ENCODE measurements around the gene OPN4.

The OPN4 gene

DNA sequence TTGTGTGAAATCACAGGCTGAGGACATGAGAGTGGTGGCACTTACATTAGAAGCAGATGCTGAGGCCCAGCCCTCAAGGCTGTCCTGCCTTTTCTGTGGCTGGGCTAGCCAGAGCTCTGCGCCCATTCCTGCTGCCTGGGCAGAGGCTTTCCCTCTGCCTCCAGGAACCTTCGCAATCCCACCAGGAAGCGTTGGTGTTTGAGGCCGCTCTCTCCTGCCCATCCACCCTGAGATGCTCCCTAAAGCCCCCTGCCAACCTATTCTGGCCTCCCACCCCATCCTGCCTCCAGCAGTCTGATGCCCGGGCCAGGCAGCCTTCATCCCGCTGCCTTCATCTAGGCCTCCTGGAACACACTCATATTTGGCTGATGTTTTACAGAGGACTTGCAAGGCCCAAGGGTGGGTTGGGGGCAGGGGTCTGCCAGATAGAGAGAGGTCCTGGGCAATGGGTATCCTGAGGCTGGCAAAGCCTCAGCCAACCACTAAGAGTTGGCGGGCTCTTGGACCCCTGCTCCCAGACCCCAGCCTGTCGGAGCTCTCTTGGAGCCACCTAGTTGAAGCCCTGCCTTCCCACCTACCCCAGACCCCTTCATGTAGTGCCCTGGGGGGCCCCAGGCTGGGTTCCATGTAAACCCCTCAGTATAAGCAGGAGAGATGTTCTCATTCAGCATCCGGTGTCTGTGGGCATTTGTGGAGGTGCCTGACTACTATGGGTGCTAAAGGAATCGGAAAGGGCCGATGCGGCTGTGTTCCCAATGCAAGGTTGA, 46.7 kb downstream of the OPN4 start:
- no peak for DNase-seq

DNA sequence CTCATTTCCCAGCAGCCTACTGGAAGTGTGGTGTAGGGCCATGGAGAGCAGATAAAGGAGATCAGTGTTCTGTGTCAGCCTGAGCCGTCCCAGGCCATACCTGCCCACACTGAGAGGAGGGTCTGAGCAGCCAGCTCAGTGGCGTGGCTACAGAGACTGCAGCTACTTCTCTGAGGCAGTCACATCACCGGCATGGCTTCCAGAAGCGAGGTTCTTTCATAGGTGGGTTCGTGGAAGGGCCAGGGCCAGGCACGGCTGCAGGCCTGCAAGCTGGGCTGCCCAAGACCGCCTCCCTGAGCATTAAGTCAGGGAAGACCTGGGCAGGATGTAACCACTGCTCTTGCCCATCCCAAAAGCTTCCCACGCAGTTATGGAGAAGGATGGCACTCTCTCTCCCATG, 48.8 kb downstream of the OPN4 start:
- no peak for DNase-seq

DNA sequence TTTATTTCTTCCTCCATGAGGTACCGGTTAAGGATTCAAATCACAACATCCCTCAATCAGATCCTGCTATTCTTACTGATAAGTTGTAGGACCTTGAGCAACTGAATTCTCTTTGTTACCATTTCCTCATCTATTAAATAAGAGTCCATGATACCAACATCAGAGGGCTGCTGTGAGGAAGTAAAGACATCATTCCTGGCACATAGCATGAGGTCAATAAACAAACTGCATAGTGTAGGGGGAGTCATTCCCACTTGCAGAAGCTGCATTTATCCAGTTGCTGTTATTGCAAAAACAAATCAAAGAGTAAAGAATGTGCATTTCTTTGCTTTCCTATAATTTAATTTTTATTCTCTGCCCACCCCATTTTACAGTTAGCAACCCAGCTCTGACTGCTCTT, 50.8 kb downstream of the OPN4 start:
- DNase-seq = no peak

DNA sequence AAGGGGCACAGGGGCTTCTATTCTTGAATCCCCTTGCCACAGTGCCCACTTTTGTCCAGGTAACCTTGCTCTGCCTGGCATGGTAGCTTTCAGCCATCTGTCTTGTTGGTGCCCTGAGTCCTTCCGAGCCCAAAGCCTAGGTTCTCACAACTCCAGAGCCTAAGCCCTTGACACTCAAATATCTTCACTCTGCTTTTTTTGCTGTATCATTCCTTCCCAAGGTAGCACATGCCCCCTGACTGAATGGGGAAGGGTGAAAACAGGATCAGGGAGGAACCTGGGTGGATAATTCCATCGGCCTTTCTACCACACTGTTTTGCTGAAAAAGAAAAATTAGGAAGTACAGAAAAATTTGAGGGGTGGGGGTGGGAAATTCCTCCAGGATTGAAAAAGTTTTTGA, 51.6 kb downstream of the OPN4 start:
- DNase-seq = no peak

DNA sequence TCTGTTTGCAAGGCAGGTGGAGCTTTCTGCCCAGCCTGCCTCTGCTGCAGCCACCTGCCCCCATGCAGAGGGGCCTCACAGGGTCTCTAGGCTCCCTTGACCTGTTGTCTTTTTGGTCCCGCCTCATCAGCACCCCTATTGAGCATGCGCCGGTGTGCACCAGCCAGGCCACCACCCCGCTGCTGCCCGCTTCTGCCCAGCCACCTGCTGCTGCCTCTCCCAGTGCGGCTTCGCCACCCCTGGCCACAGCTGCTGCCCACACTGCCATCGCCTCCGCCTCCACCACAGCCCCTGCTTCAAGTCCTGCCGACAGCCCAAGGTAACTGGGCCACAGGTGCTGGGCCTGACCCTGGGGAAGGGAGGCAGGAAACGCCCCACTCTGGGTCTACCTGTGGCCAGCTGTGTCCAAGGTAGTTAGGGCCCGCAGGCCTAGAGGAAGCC, 52.1 kb downstream of the OPN4 start:
- DNase-seq = no peak

DNA sequence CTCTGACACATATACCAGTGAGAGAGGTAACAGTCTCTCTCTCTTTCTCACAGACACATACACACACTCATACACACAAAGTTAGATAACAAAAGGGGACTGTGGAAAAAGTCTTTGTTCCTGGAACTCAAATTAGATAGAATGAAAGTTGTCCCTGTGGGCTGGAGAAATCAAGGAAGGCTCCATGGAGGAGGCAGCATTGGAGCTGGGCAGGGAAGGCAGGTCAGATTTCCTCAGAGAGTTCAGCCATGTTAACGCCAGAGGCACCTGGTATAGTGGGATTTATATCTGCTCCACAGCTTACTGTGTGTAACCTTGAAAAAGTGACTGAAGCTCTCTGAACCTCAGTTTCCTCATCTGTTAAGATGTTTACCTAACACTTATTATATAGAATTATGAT, 52.6 kb downstream of the OPN4 start:
- DNase-seq = no peak

DNA sequence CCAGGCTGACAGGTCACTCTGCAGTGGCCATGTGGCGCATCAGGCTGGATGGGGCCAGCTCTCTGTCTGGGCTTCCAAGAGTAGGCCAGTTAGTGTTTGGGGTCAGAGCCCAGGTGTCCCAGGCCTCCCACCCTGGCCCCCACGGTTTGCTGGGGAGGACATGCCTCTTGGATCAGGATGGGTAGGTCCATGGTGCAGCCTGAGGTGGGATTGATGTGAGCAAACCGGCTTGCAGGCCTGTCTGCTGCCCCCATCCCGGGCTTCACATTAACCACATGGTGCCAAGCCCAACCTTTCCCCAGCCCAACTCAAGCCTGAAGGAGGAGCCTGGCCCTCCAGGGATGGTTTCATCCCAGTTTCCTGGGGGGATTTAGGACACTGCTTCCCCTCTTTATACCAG, 53.2 kb downstream of the OPN4 start:
- DNase-seq = no peak

DNA sequence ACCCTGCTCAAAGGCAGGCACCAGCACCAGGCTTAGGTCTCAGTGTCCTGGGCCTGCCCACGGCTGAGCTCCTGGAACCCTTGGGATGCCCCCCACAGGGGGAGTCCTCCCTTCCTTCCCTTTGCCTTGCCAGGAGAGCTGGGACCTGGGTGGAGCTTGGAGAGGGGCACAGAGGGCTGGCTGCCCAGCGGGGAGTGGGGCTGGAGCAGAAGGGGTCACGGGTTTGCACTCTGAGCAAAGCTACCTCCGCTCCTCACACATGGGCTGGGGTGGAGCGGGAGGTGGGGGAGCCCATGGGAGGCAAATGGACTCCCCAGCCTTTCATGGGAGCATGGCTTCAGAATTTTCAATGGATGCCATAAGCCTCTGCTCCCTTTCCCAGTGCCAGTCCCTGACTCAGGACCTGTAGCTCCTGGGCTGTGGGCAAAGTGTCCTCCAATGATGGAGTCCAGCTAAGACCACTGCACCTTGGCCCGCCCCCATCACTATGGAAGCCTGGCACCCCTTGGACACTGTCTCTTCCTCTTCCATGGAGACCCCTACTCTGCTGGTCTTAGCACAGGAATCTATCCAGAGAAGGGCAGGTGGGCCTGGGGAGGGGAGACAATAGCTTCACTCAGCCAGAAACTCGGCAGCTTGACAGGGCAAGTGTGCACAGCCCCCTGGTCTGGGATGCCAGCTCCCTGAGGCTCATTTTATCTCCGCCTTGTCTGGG, 53.9 kb downstream of the OPN4 start:
- DNase-seq = no peak

DNA sequence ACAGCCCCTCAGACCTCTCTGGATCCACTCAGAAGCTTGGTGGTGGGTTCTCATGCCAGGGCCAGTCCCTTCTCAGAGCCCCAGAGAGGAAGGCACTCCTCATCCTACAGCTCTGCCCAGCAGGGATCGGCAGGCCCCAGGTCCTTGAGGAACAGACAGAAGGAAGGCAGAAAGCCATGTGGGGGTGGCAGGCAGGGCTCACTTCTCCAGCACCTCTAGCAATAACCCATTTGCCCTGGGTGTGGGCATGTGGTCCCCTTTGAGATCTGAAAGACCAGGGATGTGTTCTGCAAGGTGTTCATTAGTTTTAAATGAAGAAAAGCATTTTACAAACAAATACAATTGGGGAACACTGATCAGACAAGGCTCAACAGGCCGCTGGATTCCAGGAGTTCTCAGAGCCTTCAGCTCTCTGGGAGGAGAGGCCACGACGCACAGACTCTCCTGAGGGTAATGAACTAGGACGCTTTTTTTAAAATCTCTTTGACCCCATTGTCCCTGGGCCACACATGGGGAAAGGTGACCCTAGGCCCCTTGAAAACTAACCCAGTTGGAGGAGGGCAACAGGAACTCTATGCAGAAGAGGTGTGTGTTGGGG, 54.5 kb downstream of the OPN4 start:
- no peak for DNase-seq

DNA sequence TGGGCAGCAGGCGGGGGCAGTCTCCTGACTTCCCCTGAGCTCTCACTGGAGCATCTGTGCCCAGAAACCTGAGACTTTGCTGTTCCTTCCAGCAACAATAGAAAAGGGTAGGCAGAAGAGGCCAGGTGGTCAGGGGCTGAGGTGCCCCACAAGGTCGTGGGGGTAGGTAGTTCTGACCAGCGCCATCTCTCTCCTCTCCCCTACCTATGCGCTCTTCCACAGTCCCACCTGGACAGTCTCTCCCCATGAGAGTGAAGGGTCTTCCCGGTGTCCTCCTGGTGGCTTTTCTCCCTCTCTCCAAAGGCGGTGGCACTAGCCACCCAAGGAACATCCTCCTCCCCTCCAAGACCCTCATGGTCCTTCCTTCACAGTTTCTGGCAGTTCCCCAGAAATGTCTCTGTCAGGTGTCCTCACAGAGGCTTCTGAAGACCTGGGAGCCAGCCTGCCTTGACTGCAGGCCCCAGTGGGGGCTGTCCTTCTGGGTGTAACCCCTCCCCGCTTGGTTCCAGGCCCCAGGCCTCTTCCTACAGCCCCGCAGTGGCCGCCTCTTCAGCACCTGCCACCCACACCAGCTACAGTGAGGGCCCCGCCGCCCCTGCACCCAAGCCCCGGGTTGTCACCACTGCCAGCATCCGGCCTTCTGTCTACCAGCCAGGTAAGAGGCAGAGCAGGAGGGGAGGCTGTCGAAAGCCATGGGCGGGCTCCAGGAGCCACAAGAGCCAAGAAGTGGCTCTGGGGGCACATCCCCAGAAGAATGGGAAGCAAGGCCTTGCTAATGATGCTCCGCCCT, 55.2 kb downstream of the OPN4 start:
- no peak for DNase-seq

DNA sequence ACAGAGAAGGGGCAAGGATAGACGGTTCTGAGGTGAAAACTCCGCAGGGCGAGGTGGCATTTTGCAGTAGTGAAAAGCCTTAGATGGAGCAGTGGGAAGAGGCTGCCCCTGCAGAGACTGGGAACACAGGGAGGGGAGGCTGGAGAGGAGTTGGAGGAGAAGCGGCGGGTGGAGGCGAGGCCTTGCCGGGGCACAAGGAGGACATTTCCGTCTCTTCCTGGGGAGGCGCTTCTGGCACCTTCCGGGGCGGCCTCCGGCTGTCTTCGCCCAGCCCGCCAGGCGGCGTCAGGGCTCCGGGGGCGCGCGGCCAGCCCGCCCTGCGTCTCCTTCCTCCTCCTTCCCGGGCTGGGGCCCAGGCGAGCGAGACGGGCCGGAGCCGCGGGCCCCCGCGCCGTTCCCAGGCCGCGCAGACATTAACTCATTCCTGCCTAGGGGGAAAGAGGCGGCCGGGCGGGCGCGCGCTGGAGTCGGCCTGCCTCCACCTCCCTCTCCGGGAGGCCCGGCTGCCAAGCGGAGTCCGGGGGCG, 56.7 kb downstream of the OPN4 start:
- peak; percentile 29 for DNase-seq

DNA sequence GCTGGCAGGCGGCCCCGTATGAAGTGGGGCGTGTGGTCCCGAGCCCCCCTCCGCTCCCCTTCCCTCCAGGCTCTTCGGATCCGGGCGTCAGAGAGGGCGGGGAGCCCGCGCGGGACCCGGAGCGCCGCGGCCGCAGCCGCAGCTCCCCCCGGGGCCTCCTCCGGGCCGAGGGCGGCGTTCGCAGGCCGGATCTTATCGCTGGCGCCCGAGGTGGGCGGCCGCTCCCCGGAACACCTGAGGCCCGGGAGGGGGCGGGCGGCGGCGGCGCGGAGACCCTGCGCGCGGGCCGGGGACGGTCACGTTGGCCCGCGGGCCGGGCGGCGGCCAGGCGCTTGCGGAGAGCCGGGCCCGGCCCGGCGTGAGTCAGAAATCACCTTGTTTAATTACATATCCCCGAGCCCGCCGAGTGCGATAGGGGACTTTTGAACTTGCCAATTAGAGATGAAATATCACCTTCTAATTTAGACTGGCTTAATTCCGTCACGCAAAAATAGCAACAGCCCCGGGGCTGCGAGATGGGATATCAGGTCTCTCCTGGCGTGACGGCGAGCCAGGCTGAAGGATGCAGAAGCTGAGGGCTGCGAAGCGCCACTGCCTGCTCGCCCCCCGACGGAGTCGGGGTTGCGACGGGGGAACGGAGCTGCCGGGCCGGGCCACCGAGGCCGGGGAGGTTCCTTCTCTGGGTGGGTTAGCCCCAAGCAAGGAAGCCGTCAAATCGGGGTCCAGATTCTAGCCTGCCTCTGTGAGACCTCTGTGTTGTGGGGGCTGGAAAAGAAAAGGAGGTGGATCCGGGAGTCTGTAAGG, 57.4 kb downstream of the OPN4 start:
- DNase-seq = no peak

DNA sequence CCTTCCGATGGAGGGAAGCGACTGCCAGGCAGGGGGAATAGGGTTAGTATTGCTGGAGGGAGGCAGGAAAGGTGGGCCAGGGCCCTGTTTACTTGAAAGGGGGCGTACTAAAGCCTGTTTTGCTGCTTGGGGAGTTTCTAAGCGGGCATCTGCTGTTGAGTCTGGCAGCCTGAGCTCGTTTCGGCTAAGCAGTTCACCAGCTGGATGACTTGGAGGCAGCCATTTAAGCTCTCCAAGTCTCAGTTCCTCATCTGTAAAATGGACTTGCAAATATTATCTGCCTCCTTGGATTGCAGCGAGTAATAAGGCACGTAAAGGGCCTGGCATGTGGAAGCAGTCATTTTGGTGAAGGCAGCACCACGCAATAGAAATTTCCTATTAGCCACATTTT, 58.0 kb downstream of the OPN4 start:
- no peak for DNase-seq

DNA sequence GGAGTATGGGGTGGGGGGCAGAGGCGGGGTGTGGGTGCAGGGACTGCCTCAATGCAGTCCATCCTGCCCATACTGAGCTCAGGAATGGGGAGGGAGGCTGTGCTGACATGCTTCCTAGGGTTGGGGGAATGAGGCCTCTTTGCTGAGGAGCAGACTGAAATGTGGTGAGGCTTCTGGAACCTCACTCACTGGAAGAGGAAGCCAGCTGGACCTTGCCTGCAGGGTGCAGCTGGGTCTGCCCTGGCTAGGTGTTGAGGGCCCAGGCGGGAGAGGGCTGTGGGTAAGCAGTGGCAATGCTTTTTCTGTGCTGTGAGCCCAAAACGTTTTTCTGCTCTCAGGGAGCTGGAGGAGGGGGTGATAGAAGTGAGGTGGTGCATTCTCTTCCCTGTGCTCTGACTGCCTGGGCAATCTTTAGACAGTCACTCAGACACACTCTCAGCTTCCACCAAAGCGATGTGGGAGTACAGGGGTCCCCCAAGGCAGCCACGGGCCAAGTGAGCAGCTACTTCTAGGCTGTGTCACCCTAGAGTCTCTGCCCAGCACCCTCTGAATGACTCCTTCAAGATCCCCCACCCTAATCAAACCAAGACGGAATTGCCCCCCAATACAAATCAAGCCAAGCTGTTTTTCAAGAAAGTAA, 60.9 kb downstream of the OPN4 start:
- DNase-seq = no peak

DNA sequence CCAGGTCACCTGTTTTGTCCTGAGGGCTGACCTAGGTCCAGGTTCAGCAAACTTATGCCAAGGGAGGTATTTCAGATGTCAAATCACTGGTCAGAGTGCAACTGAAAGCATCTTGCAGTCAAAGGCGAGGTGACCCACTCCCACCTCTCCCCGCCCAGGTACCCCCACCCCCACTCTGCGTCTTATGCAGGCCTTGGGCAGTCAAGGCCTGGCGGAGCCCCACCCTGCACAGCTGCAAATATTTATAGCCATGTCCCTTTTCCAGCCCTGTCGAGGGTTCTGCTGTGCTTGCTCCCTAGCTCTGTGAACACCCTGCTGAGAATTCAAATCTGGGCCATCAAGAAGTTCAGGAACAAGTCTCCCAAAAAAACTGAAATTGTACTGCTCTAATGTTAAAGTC, 61.5 kb downstream of the OPN4 start:
- DNase-seq = no peak

Measured in NCI-H1048 (cell line).